Activated CD8-positive, alpha-beta memory T cell treated with anti-CD3 and anti-CD28 coated beads for 48 hours (primary cell): ENCODE results near the gene ULK4.

ENCODE experiments used
- DNase-seq, 3 experiments: peaks; one replicate each; pipeline ENCODE4 v3.0.0-alpha.2; 2020; ENCODE audit warnings: low read depth in 2 of 3, low spot score in 2 of 3

The ULK4 gene

DNA sequence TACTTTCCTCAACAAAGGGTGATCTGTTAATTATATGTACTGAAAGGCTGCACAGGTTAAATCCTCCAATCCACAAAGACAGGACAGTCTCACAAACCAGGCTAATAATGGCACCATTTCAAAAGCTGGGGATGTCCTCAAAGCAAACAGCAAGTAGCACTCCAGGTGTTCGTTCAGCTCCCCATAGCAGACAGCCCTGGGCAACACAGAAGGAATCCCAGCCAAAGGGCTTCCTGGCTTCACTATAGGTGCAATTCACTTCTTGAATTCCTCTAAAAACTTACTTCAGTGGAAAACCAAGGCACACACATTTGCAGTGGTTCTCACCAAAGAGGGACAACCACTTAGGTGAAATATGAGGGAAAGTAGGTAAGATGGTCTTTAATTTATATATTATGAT lies 595.9 kb downstream of the ULK4 start:
- no peak for DNase-seq

DNA sequence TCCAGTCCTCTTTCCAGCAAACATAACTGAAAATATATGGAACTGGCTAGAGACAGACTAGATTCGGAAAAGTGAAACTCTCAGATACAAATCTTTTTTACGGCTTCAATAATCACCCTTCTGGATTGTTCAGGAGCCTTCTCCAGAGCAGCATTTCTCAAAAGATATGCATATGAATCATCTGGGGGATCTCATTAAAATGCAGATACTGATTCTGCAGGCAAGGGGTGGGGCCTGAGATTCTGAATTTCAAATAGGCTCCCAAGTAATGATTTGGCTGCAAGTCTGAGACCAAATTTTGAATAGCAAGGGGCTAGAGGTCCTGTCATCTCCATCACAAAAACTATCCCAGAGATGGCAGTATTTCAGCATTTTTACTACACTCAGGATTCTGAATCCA lies 597.2 kb downstream of the ULK4 start:
- no peak for DNase-seq

DNA sequence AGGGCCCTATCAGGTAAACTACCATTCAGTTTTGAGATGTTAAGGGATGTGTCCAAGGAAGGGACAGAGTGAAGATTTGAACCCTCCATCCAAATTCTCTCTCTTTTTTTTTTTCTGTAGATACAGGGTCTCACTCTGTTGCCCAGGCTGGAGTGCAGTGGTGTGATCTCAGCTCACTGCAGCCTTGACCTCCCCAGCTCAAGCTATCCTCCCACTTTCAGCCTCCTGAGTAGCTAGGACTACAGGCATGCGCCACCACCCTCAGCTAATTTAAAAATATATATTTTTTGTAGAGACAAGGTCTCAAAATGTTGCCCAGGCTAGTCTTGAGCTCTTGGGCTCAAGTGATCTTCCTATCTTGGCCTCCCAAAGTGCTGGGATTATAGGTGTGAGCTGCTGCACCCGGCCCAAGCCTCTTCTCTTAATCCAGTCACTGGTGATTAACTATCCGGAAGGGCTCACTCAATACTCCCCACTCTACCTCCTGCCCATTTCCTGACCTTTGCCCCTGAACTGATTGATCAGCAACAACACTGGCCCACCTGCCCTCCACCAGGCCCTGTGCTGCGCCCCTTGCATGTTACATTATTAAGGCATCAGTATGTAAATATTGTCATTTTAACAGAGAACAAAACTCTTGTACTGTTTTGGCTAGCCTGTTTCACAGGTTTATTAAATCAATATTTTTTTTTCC lies 597.9 kb downstream of the ULK4 start:
- no peak for DNase-seq

- DNase-seq, result no peak
These were observed 599.0 kb downstream of the ULK4 start for GRCh38 chr3:41362638-41363559.

DNA sequence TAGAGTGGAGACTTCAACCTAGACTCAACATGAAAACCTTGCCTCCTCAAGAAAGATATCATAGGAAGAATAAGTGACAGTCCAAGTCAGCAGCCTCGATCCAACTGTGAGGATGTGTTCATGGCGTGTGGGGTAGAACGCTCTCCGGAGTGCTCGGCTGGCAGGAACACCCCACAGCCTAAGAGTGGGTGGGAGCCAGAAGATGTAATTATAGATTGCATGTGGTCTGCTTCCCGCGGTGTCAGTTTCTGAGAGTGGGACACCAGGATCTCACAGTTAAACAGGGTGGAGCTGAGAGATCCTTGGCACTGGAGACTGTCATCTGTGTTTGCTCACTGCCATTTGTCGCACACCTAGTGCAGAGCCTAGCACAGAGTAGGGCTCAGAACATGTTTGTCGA lies 604.6 kb downstream of the ULK4 start:
- DNase-seq, result no peak

GRCh38 chr3:41356775-41357174 lies 605.1 kb downstream of the ULK4 start:
- no peak for DNase-seq

- no peak for DNase-seq
These were observed 609.4 kb downstream of the ULK4 start for GRCh38 chr3:41352510-41352909.

DNA sequence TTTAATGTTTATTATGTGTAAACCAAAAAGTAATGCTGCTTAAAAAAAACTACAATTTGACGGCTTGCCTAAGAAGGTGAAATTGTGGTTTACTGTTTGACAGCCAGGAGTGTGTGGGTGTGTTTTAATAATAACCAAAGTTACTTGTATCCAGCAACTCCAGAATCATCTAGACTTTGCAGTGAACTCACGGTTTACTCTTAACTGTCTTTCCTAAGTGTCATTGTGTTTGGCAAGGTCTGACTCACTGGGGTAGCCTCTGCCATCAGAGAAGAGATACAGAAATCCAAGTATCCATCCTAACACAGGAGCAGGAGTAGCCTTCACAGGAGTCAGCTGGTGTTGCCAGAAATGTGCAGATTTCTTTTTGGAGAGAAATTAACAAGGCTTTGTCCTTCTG lies 611.5 kb downstream of the ULK4 start:
- no peak for DNase-seq

DNA sequence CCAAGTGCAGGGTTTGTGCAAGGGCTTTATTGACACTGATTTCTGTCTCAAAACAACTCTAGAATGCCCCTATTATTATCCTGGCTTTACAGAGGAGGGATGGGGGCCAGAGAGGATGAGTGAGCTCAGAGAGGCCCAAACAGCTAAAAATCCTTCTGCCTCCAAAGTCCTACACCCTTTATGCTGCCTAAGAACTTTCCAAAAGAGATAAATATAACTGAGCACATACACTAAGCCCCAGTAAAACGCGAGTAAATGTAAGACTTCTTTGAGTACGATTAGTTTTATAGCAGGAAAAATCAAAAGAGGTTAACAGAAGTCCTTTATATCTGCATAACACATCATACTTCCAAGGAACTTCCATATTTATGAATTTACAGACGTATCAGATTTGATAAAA lies 613.5 kb downstream of the ULK4 start:
- DNase-seq, result no peak

DNA sequence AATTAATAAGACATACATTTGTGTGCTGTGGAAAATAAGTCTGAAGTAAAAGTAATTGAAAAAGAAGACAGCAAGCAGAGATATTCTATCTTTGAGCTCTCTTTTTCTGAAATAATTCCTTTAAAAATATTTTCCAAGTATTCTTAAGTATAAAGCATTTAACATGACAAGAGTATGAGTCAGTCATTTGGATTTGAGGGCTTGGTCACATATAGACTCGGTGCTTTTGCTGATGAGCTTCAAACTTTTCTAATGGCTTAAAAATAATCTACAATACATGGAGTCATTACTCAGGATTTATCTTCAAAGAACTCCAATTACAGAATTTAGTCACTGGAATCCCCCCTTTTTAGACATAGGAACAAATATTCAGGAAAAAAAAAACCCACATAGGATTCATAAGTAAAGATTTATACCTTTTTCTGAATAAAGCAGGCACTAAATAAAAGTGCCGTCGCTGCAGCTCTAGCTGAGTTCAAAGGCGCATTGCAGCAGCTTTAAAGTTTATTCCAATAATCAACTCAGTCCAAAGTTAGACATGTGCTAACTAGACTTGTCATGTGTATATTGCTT lies 615.1 kb downstream of the ULK4 start:
- no peak for DNase-seq

- no peak for DNase-seq
These were observed 616.1 kb downstream of the ULK4 start for GRCh38 chr3:41345788-41346187.

- DNase-seq, result no peak
These were observed 622.1 kb downstream of the ULK4 start for GRCh38 chr3:41339758-41340157.

DNA sequence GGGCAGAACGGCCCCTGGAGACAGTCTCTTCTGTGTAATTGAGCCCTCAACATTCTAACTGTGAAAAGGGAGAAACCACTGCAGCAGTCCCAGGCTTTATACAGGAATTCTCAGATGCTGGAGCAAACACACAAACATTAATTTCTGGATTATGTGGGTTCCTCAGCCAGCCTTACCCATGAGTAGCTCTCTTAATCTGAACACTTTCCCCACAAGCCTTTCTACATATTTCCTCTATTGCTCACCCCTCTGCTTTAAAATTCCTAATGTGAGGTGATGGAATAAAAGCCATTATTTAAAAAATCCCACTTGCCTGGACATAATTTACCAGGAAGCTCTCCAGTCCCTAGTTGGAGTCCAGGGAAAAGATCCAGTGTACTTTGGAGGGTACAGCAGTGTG lies 623.6 kb downstream of the ULK4 start:
- no peak for DNase-seq

DNA sequence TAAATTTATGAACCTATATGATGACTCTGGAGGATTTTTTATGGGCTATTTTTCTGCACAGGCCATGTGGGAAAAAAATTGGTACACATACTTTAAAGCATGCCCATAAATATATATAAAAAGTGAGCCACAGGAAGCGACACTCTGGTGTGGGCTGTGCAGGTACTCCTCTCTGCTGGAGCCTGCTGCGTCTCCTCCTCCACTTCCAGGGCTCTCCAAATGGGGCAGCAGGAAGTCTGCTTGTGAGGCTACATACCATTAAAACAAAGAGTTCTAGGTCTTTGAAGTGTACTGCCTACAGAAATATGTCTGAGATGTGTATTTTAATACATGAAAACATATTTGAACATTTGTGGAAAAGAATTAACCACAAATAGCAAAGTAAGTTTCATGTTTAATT lies 627.5 kb downstream of the ULK4 start:
- no peak for DNase-seq

DNA sequence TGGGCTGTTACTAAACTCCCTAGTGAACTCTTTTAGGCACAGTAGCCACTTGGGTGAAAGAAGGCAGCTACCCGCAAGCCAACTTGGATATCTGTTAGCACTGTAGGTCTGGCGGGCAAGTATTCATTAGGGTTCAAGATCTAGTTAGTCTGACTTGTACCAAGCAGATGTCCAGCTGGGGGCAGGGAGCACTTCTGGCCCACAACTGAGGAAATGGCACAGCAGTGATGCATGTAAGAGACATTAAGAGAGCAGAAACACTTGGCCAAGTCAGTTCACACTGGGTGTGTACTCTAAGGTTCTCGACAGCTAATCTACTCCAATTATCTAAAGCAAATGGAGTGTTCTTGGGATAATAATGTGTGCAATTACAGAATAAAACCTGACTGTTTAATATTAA lies 630.9 kb downstream of the ULK4 start:
- DNase-seq, result no peak

DNA sequence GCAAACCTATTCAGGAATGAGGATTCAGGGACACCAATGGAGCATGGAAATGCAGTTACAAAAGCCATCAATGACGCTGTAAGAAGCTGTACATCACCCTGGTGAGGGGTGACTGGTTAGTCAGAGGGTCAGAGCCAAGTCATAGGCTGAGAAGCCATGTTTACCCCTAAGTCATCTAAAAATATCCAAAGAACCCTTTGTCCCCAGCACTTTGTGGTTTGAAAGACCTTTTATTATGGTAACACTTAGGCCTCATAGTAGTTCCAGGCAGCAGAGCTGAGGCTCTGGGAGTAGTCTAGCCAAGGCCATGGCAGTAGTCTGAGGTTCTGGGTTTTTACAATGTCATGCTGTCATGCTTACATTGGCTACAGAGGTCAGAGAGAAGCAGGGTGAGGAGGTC lies 631.4 kb downstream of the ULK4 start:
- no peak for DNase-seq

GRCh38 chr3:41329881-41330280 lies 632.0 kb downstream of the ULK4 start:
- no peak for DNase-seq

GRCh38 chr3:41328926-41329325 lies 633.0 kb downstream of the ULK4 start:
- DNase-seq, result no peak

- DNase-seq, result no peak
These were observed 634.2 kb downstream of the ULK4 start for GRCh38 chr3:41327718-41328117.

DNA sequence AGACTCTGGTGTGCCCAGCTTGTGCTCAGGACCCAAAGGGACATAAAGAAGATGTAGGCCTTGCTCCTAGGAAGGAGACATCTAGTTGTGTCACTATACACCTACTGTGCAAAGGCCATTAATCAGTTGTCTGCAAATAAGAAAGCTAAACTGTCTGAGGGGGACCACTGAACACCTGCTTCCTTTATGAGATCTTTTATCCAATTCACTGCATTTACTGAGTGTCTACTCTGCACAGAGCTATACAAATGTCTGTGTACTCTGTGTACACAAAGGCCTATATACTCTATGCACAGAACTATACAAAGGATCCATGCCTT lies 637.8 kb downstream of the ULK4 start:
- DNase-seq, result no peak

DNA sequence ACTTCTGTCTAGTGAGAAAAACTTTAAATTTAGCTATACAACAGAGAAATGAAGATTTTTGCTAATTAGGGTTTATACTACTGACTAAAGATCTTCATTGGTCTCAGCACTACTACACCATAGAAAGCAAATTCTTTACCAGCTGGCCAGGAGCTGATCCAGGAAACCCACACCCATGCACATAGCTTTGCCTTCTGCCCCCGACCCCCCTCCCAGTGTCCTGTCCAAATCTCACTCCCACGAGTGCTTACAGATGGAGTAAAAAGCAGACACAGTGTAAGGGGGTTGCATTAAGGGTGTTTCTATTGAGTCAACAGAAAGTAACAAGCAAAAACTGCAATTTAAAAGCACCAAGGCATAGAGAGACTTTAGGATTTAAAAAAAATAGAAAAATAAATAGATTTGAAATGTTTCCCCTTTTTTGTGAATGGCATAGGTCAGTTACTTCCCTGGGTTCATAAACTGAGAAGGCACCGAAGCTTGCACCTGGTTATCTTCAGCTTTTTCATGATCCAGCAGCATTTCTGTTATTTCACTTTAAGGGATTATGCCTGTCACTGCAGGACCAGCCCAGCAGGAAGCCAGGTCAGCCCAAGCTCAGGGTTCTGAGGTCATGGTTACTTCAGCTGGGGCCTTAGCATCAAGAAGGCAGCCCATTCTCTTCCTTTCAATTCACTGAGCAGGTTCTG lies 638.3 kb downstream of the ULK4 start:
- DNase-seq, result no peak

GRCh38 chr3:41321642-41321980 lies 640.3 kb downstream of the ULK4 start:
- no peak for DNase-seq
